HCT116 (cell line): Measurements from ENCODE around the gene ALDH1A2. TPM values are rescaled to one million over a fixed set of nuclear protein-coding genes. Genes with fewer than 3 reads are reported as not detected.

Experiments used
- ATAC-seq: fragments of 200-7000 bp; cut with Tn5 transposase; 2 replicates; pipeline ENCODE4 v1.9.1; 2020; ENCODE audit warnings: mild to moderate bottlenecking, moderate library complexity
- BruUV-seq: library from RNA; stranded (reverse); fragments of 400-500 nt; replicated peaks from 2 replicates; lab custom pipeline; 2021; lab: Mats Ljungman, UMichigan
- CTCF ChIA-PET: fragments of 300-600 bp; sonication (Branson Sonifier 250); formaldehyde crosslinking; loops from one replicate; lab custom pipeline; 2021; ENCODE audit warnings: antibody characterized with exemption; lab: Charles Lee
- POLR2A ChIA-PET: fragments of 300-600, 350-600 bp; sonication (Branson Sonifier 250); formaldehyde crosslinking; loops from one replicate; lab custom pipeline; 2021; ENCODE audit warnings: antibody characterized with exemption; lab: Charles Lee
- RAD21 ChIA-PET, 2 experiments: fragments of 300-600 bp; sonication (Branson Sonifier 250); formaldehyde crosslinking; loops; one replicate each; lab custom pipeline; 2023; ENCODE audit warnings: low total read pairs in 2 of 2; ENCODE audit not compliant: uncharacterized antibody in 2 of 2, unreplicated experiment in 2 of 2, low non-redundant PET in 1 of 2; lab: Charles Lee
- DNase-seq: peaks from one replicate; pipeline ENCODE4 v3.0.0-alpha.2; 2010; ENCODE audit warnings: low read depth, low spot score
- H2AFZ ChIP-seq: fragments of 200-600 bp; shearing (Covaris generic), sonication (generic); 2 replicates; pipeline ENCODE4 v1.6.1; 2017; ENCODE audit warnings: low read depth, mixed run types, mixed read lengths, antibody characterized with exemption, low read length; ENCODE audit not compliant: poor library complexity, severe bottlenecking
- H3K27ac ChIP-seq: 2 replicates; pipeline ENCODE4 v1.5.1; 2012; ENCODE audit warnings: low read depth, low read length
- H3K27me3 ChIP-seq: fragments of 200-600 bp; sonication (generic); 2 replicates; pipeline ENCODE4 v1.6.1; 2016; ENCODE audit warnings: mixed run types, low read length, mixed read lengths; ENCODE audit not compliant: insufficient read depth
- H3K36me3 ChIP-seq, 2 experiments: fragments of 200-500 bp in 1 of 2; fragments of 200-600 bp in 1 of 2; sonication (Bioruptor generic) in 1 of 2; sonication (generic) in 1 of 2; 2 replicates each; pipeline versions ENCODE4 v1.5.1 to v1.6.1; 2014 to 2016; ENCODE audit warnings: low read length in 2 of 2, inconsistent platforms in 1 of 2, mixed read lengths in 1 of 2, mixed run types in 1 of 2; ENCODE audit not compliant: insufficient read depth in 2 of 2, control insufficient read depth in 1 of 2
- H3K4me1 ChIP-seq, 2 experiments: fragments of 200-600 bp in 1 of 2; sonication (generic) in 1 of 2; 2 replicates each; pipeline versions ENCODE4 v1.5.1 to v1.6.1; 2012 to 2017; ENCODE audit warnings: low read length in 2 of 2, inconsistent platforms in 1 of 2, mild to moderate bottlenecking in 1 of 2, mixed read lengths in 1 of 2, mixed run types in 1 of 2, moderate library complexity in 1 of 2; ENCODE audit not compliant: insufficient read depth in 2 of 2, control insufficient read depth in 1 of 2
- H3K4me2 ChIP-seq: fragments of 200-600 bp; sonication (generic); 2 replicates; pipeline ENCODE4 v1.6.1; 2017; ENCODE audit warnings: mixed run types, low read length, mixed read lengths
- H3K4me3 ChIP-seq, 2 experiments: fragments of 200-600 bp in 1 of 2; sonication (generic) in 1 of 2; replicated peaks in 1 of 2; 2 replicates each; pipeline ENCODE4 v1.5.1; 2011 to 2016; ENCODE audit warnings: low read length in 2 of 2, control low read depth in 1 of 2, low read depth in 1 of 2, mild to moderate bottlenecking in 1 of 2, mixed read lengths in 1 of 2, mixed run types in 1 of 2
- H3K79me2 ChIP-seq: fragments of 200-600 bp; sonication (generic); 2 replicates; pipeline ENCODE4 v1.6.1; 2017; ENCODE audit warnings: mild to moderate bottlenecking, mixed run types, low read length, moderate library complexity, mixed read lengths; ENCODE audit not compliant: insufficient read depth
- H3K9ac ChIP-seq: fragments of 200-600 bp; sonication (generic); 2 replicates; pipeline ENCODE4 v1.6.1; 2016; ENCODE audit warnings: low read length, mixed read lengths
- H3K9me2 ChIP-seq: fragments of 200-600 bp; sonication (generic), shearing (Covaris generic); 2 replicates; pipeline ENCODE4 v1.6.1; 2017; ENCODE audit warnings: mixed run types, mild to moderate bottlenecking, moderate library complexity; ENCODE audit not compliant: insufficient read depth
- H3K9me3 ChIP-seq, 2 experiments: fragments of 200-500 bp in 1 of 2; fragments of 200-600 bp in 1 of 2; sonication (Bioruptor generic) in 1 of 2; sonication (generic) in 1 of 2; 2 replicates each; pipeline ENCODE4 v1.6.1; 2014 to 2017; ENCODE audit warnings: low read length in 2 of 2, mixed read lengths in 2 of 2, inconsistent platforms in 1 of 2, low read depth in 1 of 2, mild to moderate bottlenecking in 1 of 2, mixed run types in 1 of 2, moderate library complexity in 1 of 2; ENCODE audit not compliant: control insufficient read depth in 1 of 2, insufficient read depth in 1 of 2
- H4K20me1 ChIP-seq: fragments of 200-600 bp; sonication (generic), shearing (Covaris generic); 2 replicates; pipeline ENCODE4 v1.6.1; 2017; ENCODE audit warnings: mixed run types, mild to moderate bottlenecking, moderate library complexity; ENCODE audit not compliant: insufficient read depth
- CEBPB ChIP-seq: IDR thresholded peaks from 2 replicates; pipeline ENCODE4 v1.6.1; 2012; ENCODE audit warnings: low read depth
- EGR1 ChIP-seq: IDR thresholded peaks from 2 replicates; pipeline ENCODE4 v1.6.1; 2012; ENCODE audit warnings: low read depth
- ELF1 ChIP-seq: IDR thresholded peaks from 2 replicates; pipeline ENCODE4 v1.6.1; 2012; ENCODE audit warnings: low read depth, borderline replicate concordance
- EZH2phosphoT487 ChIP-seq: fragments of 200-600 bp; IDR thresholded peaks from 2 replicates; pipeline ENCODE4 v1.6.1; 2018; ENCODE audit warnings: antibody characterized with exemption, borderline replicate concordance
- POLR2A ChIP-seq: IDR thresholded peaks from 2 replicates; pipeline ENCODE4 v1.7.0; 2011; ENCODE audit warnings: borderline replicate concordance; ENCODE audit not compliant: insufficient read depth, insufficient read length; ENCODE audit errors: extremely low read depth
- SIN3A ChIP-seq: IDR thresholded peaks from 2 replicates; pipeline ENCODE4 v1.6.1; 2012; ENCODE audit warnings: low read depth
- SP1 ChIP-seq: IDR thresholded peaks from 2 replicates; pipeline ENCODE4 v1.6.1; 2012; ENCODE audit warnings: low read depth
- SRF ChIP-seq: IDR thresholded peaks from 2 replicates; pipeline ENCODE4 v1.6.1; 2012; ENCODE audit warnings: low read depth
- TCF7L2 ChIP-seq: IDR thresholded peaks from 2 replicates; pipeline ENCODE4 v1.7.0; 2011; ENCODE audit warnings: borderline replicate concordance, inconsistent platforms; ENCODE audit not compliant: insufficient read depth, insufficient read length; ENCODE audit errors: extremely low read depth
- YY1 ChIP-seq: IDR thresholded peaks from 2 replicates; pipeline ENCODE4 v1.6.1; 2011; ENCODE audit warnings: low read length, low read depth, moderate library complexity, mild to moderate bottlenecking; ENCODE audit not compliant: insufficient replicate concordance; ENCODE audit errors: extremely low read depth
- ZFX ChIP-seq: fragments of 450-650 bp; IDR thresholded peaks from 2 replicates; pipeline ENCODE4 v1.6.1; 2017
- ZNF274 ChIP-seq: fragments of 200-500 bp; sonication (Bioruptor generic); IDR thresholded peaks from 2 replicates; pipeline ENCODE4 v1.6.1; 2014; ENCODE audit warnings: mild to moderate bottlenecking, low read depth, low read length, inconsistent platforms
- intact Hi-C: fragments of 100-400 bp; cut with micrococcal nuclease; formaldehyde crosslinking; loops from 2 replicates; pipeline ENCODE4 v1.10.0; 2022
- total RNA-seq: library from RNA; stranded (reverse); gene quantifications from one replicate; pipeline ENCODE4 v1.2.1, GENCODE V29; 2021; ENCODE audit not compliant: unreplicated experiment
- TF ChIP-seq, protein P1 (sequence below): IDR thresholded peaks from 2 replicates; pipeline ENCODE4 v1.6.1; 2011; ENCODE audit warnings: mild to moderate bottlenecking, low read length, moderate library complexity; ENCODE audit not compliant: insufficient replicate concordance; ENCODE audit errors: extremely low read depth
- TF ChIP-seq, protein P2 (sequence below), 3 experiments: fragments of 200-600 bp in 1 of 3; sonication (generic) in 1 of 3; IDR thresholded peaks in 2 of 3; conservative IDR thresholded peaks in 1 of 3; 2 replicates each; pipeline ENCODE4 v1.5.1; 2012 to 2017; ENCODE audit warnings: low read depth in 2 of 3, low read length in 2 of 3, antibody characterized with exemption in 1 of 3, borderline replicate concordance in 1 of 3, control low read depth in 1 of 3, mild to moderate bottlenecking in 1 of 3, mixed read lengths in 1 of 3, mixed run types in 1 of 3, moderate library complexity in 1 of 3; ENCODE audit not compliant: insufficient read depth in 1 of 3

ALDH1A2 gene
- total RNA-seq, 1 experiment from 2014 or later: 1.7 TPM

DNA sequence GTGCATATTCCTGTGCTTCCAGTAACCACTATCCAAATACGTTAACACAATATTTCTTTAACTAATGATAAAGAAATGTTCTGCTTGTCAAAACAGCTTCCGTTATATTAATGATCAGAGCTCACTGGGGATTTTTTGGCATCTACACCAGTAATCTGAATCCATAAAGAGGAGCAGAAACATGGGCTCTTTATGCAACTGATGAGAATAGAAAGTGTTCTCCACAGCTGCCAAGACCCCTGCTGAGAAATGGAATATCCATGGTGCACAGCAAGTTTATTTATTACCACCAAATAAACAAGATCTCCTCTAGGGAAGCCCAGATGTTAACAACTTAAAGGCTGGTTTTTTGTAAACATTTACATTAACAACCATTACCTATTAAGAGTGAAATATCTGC is 54.5 kb downstream of the ALDH1A2 start:
- Histone ChIP-seq H3K9me2 (no peaks in the 10 kb centered on the region), H3K9ac (no peak overlapping the region), H2AFZ (no peak overlapping the region), H4K20me1 (no peaks in the 10 kb centered on the region), H3K27ac (no peak overlapping the region), H3K27me3 (peaks cover 8% of the 10 kb centered on the region; the same call in 1 of the 2 replicates), H3K4me2 (no peak overlapping the region), H3K4me1 (no peaks in the 10 kb centered on the region), H3K79me2 (no peaks in the 10 kb centered on the region), H3K36me3 (no peaks in the 10 kb centered on the region), H3K4me3 (no peak overlapping the region), H3K9me3 (no peaks in the 10 kb centered on the region)
- no peak for DNase-seq
- intact Hi-C loops: no loop called here
- no peak for TF ChIP-seq EZH2phosphoT487
- TF ChIP-seq SIN3A: no peak
- TF ChIP-seq ZFX: no peak
- no peak for TF ChIP-seq EGR1
- TF ChIP-seq, protein P1, sequence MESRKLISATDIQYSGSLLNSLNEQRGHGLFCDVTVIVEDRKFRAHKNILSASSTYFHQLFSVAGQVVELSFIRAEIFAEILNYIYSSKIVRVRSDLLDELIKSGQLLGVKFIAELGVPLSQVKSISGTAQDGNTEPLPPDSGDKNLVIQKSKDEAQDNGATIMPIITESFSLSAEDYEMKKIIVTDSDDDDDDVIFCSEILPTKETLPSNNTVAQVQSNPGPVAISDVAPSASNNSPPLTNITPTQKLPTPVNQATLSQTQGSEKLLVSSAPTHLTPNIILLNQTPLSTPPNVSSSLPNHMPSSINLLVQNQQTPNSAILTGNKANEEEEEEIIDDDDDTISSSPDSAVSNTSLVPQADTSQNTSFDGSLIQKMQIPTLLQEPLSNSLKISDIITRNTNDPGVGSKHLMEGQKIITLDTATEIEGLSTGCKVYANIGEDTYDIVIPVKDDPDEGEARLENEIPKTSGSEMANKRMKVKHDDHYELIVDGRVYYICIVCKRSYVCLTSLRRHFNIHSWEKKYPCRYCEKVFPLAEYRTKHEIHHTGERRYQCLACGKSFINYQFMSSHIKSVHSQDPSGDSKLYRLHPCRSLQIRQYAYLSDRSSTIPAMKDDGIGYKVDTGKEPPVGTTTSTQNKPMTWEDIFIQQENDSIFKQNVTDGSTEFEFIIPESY: no peak
- no peak for TF ChIP-seq ZNF274
- no peak for TF ChIP-seq ELF1
- ChIA-PET POLR2A (no interaction called here), CTCF (no interaction called here), RAD21 (no interaction called here)
- no TSS peak for BruUV-seq
- no peak for ATAC-seq

DNA sequence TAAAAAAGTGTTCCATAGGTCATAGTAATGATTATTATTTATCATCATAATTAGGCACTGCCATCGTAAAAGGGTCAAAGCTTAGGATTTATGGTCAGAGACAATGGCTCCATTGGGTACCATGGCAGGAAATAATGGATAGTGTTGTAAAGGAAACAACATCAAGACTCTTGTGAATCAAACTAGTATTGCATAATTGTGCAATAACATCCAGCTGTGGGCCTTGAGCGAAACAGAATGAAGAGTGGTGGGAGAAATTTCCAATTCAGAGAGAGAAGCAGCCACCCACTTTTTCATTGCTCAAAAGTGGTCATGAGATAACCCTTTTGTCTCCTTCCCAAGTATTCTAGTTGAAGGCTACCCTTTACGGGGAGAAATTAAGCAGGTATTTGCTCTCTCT is 61.7 kb downstream of the ALDH1A2 start:
- H4K20me1 ChIP-seq: no peaks in the 10 kb centered on the region
- intact Hi-C loops: no loop called here
- H3K9ac ChIP-seq: no peak overlapping the region
- no peak overlapping the region for H3K4me2 ChIP-seq
- ChIA-PET CTCF (no interaction called here), RAD21 (no interaction called here), POLR2A (no interaction called here)
- no peaks in the 10 kb centered on the region for H3K9me2 ChIP-seq
- H3K79me2 ChIP-seq: no peaks in the 10 kb centered on the region
- H3K4me1 ChIP-seq: no peaks in the 10 kb centered on the region
- ATAC-seq (no peak), DNase-seq (no peak)
- H3K9me3 ChIP-seq: no peaks in the 10 kb centered on the region
- H3K27me3 ChIP-seq: no peaks in the 10 kb centered on the region
- no peaks in the 10 kb centered on the region for H3K36me3 ChIP-seq
- H2AFZ ChIP-seq: no peak overlapping the region
- H3K4me3 ChIP-seq: no peak overlapping the region
- TF ChIP-seq CEBPB (no peak), SRF (no peak), SP1 (no peak), POLR2A (no peak), ELF1 (no peak), YY1 (no peak), TCF7L2 (no peak), ZFX (no peak)
- TF ChIP-seq, protein P2, sequence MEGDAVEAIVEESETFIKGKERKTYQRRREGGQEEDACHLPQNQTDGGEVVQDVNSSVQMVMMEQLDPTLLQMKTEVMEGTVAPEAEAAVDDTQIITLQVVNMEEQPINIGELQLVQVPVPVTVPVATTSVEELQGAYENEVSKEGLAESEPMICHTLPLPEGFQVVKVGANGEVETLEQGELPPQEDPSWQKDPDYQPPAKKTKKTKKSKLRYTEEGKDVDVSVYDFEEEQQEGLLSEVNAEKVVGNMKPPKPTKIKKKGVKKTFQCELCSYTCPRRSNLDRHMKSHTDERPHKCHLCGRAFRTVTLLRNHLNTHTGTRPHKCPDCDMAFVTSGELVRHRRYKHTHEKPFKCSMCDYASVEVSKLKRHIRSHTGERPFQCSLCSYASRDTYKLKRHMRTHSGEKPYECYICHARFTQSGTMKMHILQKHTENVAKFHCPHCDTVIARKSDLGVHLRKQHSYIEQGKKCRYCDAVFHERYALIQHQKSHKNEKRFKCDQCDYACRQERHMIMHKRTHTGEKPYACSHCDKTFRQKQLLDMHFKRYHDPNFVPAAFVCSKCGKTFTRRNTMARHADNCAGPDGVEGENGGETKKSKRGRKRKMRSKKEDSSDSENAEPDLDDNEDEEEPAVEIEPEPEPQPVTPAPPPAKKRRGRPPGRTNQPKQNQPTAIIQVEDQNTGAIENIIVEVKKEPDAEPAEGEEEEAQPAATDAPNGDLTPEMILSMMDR (IDR thresholded peaks at IDR 0.05 in 2 of 3, conservative IDR thresholded peaks at IDR 0.05 in 1 of 3; ENCODE audit: borderline replicate concordance in 1 of 3, insufficient read depth in 1 of 3, low read depth in 2 of 3, low read length in 2 of 3): no peak
- TF ChIP-seq, protein P1: no peak
- no TSS peak for BruUV-seq
- H3K27ac ChIP-seq: no peak overlapping the region
